GM23248 (cell line): ENCODE measurements around the gene ZNF491. TPM values are rescaled to one million over a fixed set of nuclear protein-coding genes. Genes with fewer than 3 reads are reported as not detected.

Experiments
- DNase-seq: peaks from one replicate; pipeline ENCODE4 v3.0.0-alpha.2; 2015
- H2AFZ ChIP-seq: fragments of 200-600 bp; sonication (generic); 2 replicates; pipeline ENCODE4 v1.6.1; 2016; ENCODE audit warnings: antibody characterized with exemption
- H3F3A ChIP-seq: fragments of 200-600 bp; sonication (generic); 2 replicates; pipeline ENCODE4 v1.6.1; 2016; ENCODE audit warnings: mild to moderate bottlenecking, antibody characterized with exemption, mixed run types; ENCODE audit not compliant: insufficient read depth
- H3K27ac ChIP-seq: fragments of 200-600 bp; sonication (generic); 2 replicates; pipeline ENCODE4 v1.5.1; 2016; ENCODE audit warnings: mild to moderate bottlenecking
- H3K27me3 ChIP-seq: fragments of 200-600 bp; sonication (generic); replicated peaks from 2 replicates; pipeline ENCODE4 v1.6.1; 2016; ENCODE audit warnings: mild to moderate bottlenecking; ENCODE audit not compliant: insufficient read depth
- H3K36me3 ChIP-seq: fragments of 200-600 bp; sonication (generic); 2 replicates; pipeline ENCODE4 v1.6.1; 2016; ENCODE audit warnings: low read depth, mild to moderate bottlenecking
- H3K4me1 ChIP-seq: fragments of 200-600 bp; sonication (generic); 2 replicates; pipeline ENCODE4 v1.6.1; 2016; ENCODE audit warnings: mild to moderate bottlenecking; ENCODE audit not compliant: insufficient read depth
- H3K4me2 ChIP-seq: fragments of 200-600 bp; sonication (generic); one replicate; pipeline ENCODE4 v1.6.1; 2016; ENCODE audit warnings: mild to moderate bottlenecking; ENCODE audit not compliant: unreplicated experiment
- H3K4me3 ChIP-seq: fragments of 200-600 bp; sonication (generic); 2 replicates; pipeline ENCODE4 v1.5.1; 2016; ENCODE audit warnings: mild to moderate bottlenecking
- H3K79me2 ChIP-seq: fragments of 200-600 bp; sonication (generic); 2 replicates; pipeline ENCODE4 v1.6.1; 2016; ENCODE audit warnings: mild to moderate bottlenecking; ENCODE audit not compliant: insufficient read depth
- H3K9ac ChIP-seq: fragments of 200-600 bp; sonication (generic); 2 replicates; pipeline ENCODE4 v1.6.1; 2016; ENCODE audit warnings: mild to moderate bottlenecking
- H3K9me2 ChIP-seq: fragments of 200-600 bp; sonication (generic); 2 replicates; pipeline ENCODE4 v1.6.1; 2016; ENCODE audit warnings: mixed run types, mild to moderate bottlenecking, moderate library complexity; ENCODE audit not compliant: insufficient read depth
- H3K9me3 ChIP-seq: fragments of 200-600 bp; sonication (generic); one replicate; pipeline ENCODE4 v1.6.1; 2017; ENCODE audit warnings: low read depth
- H4K20me1 ChIP-seq: fragments of 200-600 bp; sonication (generic); 2 replicates; pipeline ENCODE4 v1.6.0; 2016; ENCODE audit not compliant: insufficient read depth
- EZH2 ChIP-seq: fragments of 200-600 bp; sonication (generic); IDR thresholded peaks from 2 replicates; pipeline ENCODE4 v1.6.1; 2018; ENCODE audit warnings: antibody characterized with exemption, mild to moderate bottlenecking; ENCODE audit not compliant: insufficient read depth, poor library complexity, severe bottlenecking
- EZH2phosphoT487 ChIP-seq: fragments of 200-600 bp; sonication (generic); IDR thresholded peaks from 2 replicates; pipeline ENCODE4 v1.6.1; 2018; ENCODE audit warnings: antibody characterized with exemption, moderate library complexity, mild to moderate bottlenecking, low read depth; ENCODE audit not compliant: insufficient read depth
- WGBS, 2 experiments: methylation state at CpG; one replicate each; pipeline ENCODE4 v1.1.6; 2015 to 2017; ENCODE audit warnings: low lambda C conversion rate in 2 of 2, low coverage in 1 of 2; ENCODE audit errors: missing lambda C conversion rate in 2 of 2; 5-methylcytosine and 5-hydroxymethylcytosine counted together
- in situ Hi-C: fragments of 300-500 bp; cut with MboI; formaldehyde crosslinking; loops from 2 replicates; pipeline ENCODE4 v1.15.0; 2020
- polyA plus RNA-seq: library from polyadenylated mRNA; unstranded; fragments of >200 nt; fragmentation: Nextera tagmentation; extraction: Ambion mirVana; gene quantifications from 2 replicates; pipeline ENCODE4 v1.2.1, GENCODE V29; 2016
- total RNA-seq: library from RNA; depleted of rRNA; stranded (reverse); fragments of >200 nt; shearing (Covaris generic); gene quantifications from 2 replicates; pipeline ENCODE4 v1.2.3, GENCODE V29; 2014

Gene ZNF491
- total and polyA plus RNA-seq, 2 experiments from 2014 or later = 1.4 to 1.6 TPM

DNA sequence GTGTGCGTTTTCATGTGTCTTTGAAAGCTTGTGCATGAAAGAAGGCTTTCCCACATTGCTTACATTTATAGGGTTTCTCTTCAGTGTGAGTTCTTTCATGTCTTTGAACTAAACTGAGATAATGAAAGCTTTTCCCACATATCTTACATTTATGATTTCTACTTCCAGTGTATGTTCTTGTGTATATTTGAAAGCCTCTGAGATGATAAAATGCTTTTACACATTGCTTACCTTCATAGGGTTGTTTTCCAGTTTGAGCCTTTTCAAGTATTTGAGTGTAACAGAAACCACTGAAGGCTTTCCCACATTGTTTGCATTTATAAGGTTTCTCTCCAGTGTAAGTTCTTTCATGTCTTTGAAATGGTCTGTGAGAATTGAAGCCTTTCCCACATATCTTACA is 41.4 kb upstream of the ZNF491 start:
- H3K4me2 ChIP-seq = no peak overlapping the region
- no peaks in the 10 kb centered on the region for H3K9me3 ChIP-seq
- no peaks in the 10 kb centered on the region for H3K36me3 ChIP-seq
- H3K4me1 ChIP-seq = no peaks in the 10 kb centered on the region
- no peak for DNase-seq
- no peak overlapping the region for H3K4me3 ChIP-seq
- no peaks in the 10 kb centered on the region for H3K9me2 ChIP-seq
- no peaks in the 10 kb centered on the region for H3F3A ChIP-seq
- WGBS, 2 experiments = 16% methylated on average over 1 of the region's 1 CpG
- no peak for TF ChIP-seq EZH2
- TF ChIP-seq EZH2phosphoT487 = no peak
- H2AFZ ChIP-seq = no peak overlapping the region
- in situ Hi-C loops = no loop called here
- no peaks in the 10 kb centered on the region for H4K20me1 ChIP-seq
- no peak overlapping the region for H3K27ac ChIP-seq
- no peaks in the 10 kb centered on the region for H3K79me2 ChIP-seq
- no peak overlapping the region for H3K9ac ChIP-seq
- no peaks in the 10 kb centered on the region for H3K27me3 ChIP-seq

DNA sequence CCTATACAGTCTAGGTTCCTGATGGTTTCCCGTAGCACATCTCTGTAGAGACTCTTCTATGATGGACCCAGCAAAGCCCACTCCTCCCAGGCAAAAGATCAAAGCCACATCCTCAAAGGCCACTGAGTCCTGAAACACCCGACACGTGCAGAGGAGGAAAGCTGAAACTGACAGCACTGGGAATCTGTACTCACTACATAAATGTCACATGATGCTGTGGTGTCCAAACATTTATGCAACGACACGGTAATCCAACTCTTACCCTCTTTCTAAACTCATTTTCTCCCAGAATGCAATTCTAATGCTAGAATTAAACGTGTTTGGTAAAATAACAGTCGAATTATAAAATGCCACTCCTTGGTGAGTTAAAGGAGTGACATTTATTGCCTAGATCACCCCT is 38.5 kb upstream of the ZNF491 start:
- in situ Hi-C loops = no loop called here
- Histone ChIP-seq H3K4me3 (no peak overlapping the region), H4K20me1 (no peaks in the 10 kb centered on the region), H3F3A (no peaks in the 10 kb centered on the region), H3K9me3 (no peaks in the 10 kb centered on the region), H3K27ac (no peak overlapping the region), H3K27me3 (no peaks in the 10 kb centered on the region), H3K4me1 (no peaks in the 10 kb centered on the region), H3K36me3 (no peaks in the 10 kb centered on the region), H3K4me2 (no peak overlapping the region), H3K9me2 (no peaks in the 10 kb centered on the region), H3K79me2 (no peaks in the 10 kb centered on the region), H2AFZ (no peak overlapping the region), H3K9ac (no peak overlapping the region)
- WGBS, 2 experiments = 49 to 56% methylated on average over 7 of the region's 7 CpGs
- TF ChIP-seq EZH2 = no peak
- no peak for TF ChIP-seq EZH2phosphoT487
- no peak for DNase-seq

DNA sequence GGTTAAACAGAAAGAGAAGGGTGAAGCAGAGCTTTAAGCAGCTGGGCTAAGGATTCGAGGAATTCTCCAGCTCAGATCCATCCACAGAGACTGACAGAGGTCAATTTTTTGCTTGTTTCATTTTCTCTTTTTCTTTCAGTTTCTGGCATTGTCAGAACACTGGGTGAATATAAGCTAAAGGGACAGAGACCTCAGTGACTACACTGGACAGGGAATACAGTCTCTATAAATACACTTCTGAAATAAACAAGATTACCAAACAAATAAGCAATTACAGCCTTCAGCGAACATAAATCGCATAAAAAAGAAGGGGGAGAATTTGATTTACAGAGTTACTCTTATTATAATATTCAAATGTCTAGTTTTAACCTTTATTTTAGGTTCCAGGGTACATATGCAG is 35.2 kb upstream of the ZNF491 start:
- Histone ChIP-seq H4K20me1 (no peaks in the 10 kb centered on the region), H3K36me3 (no peaks in the 10 kb centered on the region), H3K4me3 (no peak overlapping the region), H2AFZ (no peak overlapping the region), H3K79me2 (peaks cover 10% of the 10 kb centered on the region), H3K9me2 (no peaks in the 10 kb centered on the region), H3K4me1 (peaks cover 2% of the 10 kb centered on the region), H3K9ac (no peak overlapping the region), H3K4me2 (no peak overlapping the region), H3K27ac (no peak overlapping the region), H3K27me3 (no peaks in the 10 kb centered on the region), H3F3A (no peaks in the 10 kb centered on the region), H3K9me3 (no peaks in the 10 kb centered on the region)
- WGBS, 2 experiments = 54 to 55% methylated on average over 3 of the region's 3 CpGs
- no peak for DNase-seq
- in situ Hi-C loops = no loop called here
- no peak for TF ChIP-seq EZH2phosphoT487
- no peak for TF ChIP-seq EZH2

DNA sequence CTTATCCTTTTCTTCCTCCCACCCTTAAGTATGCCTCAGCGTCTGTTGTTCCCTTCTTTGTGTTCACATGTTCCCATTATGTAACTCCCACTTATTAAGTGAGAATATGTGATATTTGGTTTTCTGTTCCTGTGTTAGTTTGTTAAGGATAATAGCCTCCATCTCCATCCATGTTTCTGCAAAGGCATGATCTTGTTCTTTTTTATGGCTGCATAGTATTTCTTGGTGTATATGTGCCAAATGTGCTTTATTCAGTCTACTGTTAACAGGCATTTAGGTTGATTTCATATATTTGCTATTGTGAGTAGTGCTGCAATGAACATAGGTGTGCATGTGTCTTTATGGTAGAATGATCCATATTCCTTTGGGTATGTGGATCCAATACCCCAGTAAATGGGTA is 34.7 kb upstream of the ZNF491 start:
- no peak overlapping the region for H3K27ac ChIP-seq
- H3K9me3 ChIP-seq = no peaks in the 10 kb centered on the region
- no peaks in the 10 kb centered on the region for H3K27me3 ChIP-seq
- peaks cover 6% of the 10 kb centered on the region for H3K4me1 ChIP-seq
- no peak overlapping the region for H2AFZ ChIP-seq
- no peak overlapping the region for H3K4me2 ChIP-seq
- H3F3A ChIP-seq = no peaks in the 10 kb centered on the region
- WGBS, 2 experiments = 60 to 85% methylated on average over 1 of the region's 1 CpG
- no peaks in the 10 kb centered on the region for H4K20me1 ChIP-seq
- peaks cover 15% of the 10 kb centered on the region for H3K79me2 ChIP-seq
- TF ChIP-seq EZH2 (no peak), EZH2phosphoT487 (no peak)
- no peak for DNase-seq
- H3K9ac ChIP-seq = no peak overlapping the region
- H3K36me3 ChIP-seq = no peaks in the 10 kb centered on the region
- no peak overlapping the region for H3K4me3 ChIP-seq
- H3K9me2 ChIP-seq = no peaks in the 10 kb centered on the region
- in situ Hi-C loops = no loop called here
